GM19438 (cell line): ENCODE data around the gene RAB19.
"Not testable (repeated sequence)": the region's sequence is repeated elsewhere in the genome, so short reads cannot be mapped to it uniquely, and the experiment has no call there.

Experiments
- ATAC-seq: cut with Tn5 transposase; IDR thresholded peaks from one replicate; pipeline ENCODE4 v1.9.1; 2021; ENCODE audit warnings: low read depth; ENCODE audit not compliant: unreplicated experiment

Gene RAB19

GRCh38 chr7:140400381-140400780 is 3.5 kb upstream of the RAB19 start:
- ATAC-seq = no peak

GRCh38 chr7:140402178-140402835 is 1.6 kb upstream of the RAB19 start:
- no peak for ATAC-seq

- ATAC-seq = no peak
These were observed 757 bp downstream of the RAB19 start for GRCh38 chr7:140404565-140405065.

GRCh38 chr7:140415361-140415760 is 11.5 kb downstream of the RAB19 start:
- no peak for ATAC-seq

GRCh38 chr7:140415816-140416215 is 12.0 kb downstream of the RAB19 start:
- ATAC-seq = not testable (repeated sequence)

GRCh38 chr7:140416560-140416959 is 12.7 kb downstream of the RAB19 start:
- ATAC-seq = no peak

GRCh38 chr7:140417456-140418155 is 13.7 kb downstream of the RAB19 start:
- ATAC-seq = no peak

- ATAC-seq = not testable (repeated sequence)
These were observed 14.3 kb downstream of the RAB19 start for GRCh38 chr7:140418156-140418472.

- no peak for ATAC-seq
These were observed 14.8 kb downstream of the RAB19 start for GRCh38 chr7:140418653-140419052.

GRCh38 chr7:140421521-140421920 is 17.7 kb downstream of the RAB19 start:
- no peak for ATAC-seq

GRCh38 chr7:140423501-140423900 is 19.6 kb downstream of the RAB19 start:
- no peak for ATAC-seq

GRCh38 chr7:140425718-140426117 is 21.9 kb downstream of the RAB19 start:
- ATAC-seq = no peak

- ATAC-seq = no peak
These were observed 22.3 kb downstream of the RAB19 start for GRCh38 chr7:140426130-140426529.

GRCh38 chr7:140433396-140433795 is 29.5 kb downstream of the RAB19 start:
- no peak for ATAC-seq

GRCh38 chr7:140435252-140435895 is 31.5 kb downstream of the RAB19 start:
- ATAC-seq = no peak

- ATAC-seq = no peak
These were observed 35.5 kb downstream of the RAB19 start for GRCh38 chr7:140439359-140439758.

- ATAC-seq = no peak
These were observed 36.7 kb downstream of the RAB19 start for GRCh38 chr7:140440593-140440992.

GRCh38 chr7:140441519-140441918 is 37.7 kb downstream of the RAB19 start:
- no peak for ATAC-seq

GRCh38 chr7:140446467-140446866 is 42.6 kb downstream of the RAB19 start:
- no peak for ATAC-seq

GRCh38 chr7:140447841-140448240 is 44.0 kb downstream of the RAB19 start:
- no peak for ATAC-seq

- no peak for ATAC-seq
These were observed 45.1 kb downstream of the RAB19 start for GRCh38 chr7:140448781-140449480.
